Fibroblast of peridontal ligament (primary cell): Measurements from ENCODE around the gene OXLD1.
A peak's percentile ranks its signal among the peaks of the same experiment; 100 is the strongest.

ENCODE experiments used
- DNase-seq: peaks from one replicate; pipeline ENCODE4 v3.0.0-alpha.2; 2010; ENCODE audit errors: extremely low read depth

Gene OXLD1

GRCh38 chr17:81666342-81667191, at the start of gene OXLD1, which contains the start of gene CCDC137:
Gene OXLD1, minus strand, starts transcription at chr17:81666605. Its CDS starts 28 bp downstream, at chr17:81666577.
Gene CCDC137, plus strand, starts transcription at chr17:81666737. Its CDS starts 30 bp downstream, at chr17:81666767.
- DNase-seq = peak; percentile 93

GRCh38 chr17:81715107-81715871, 48.9 kb upstream of the OXLD1 start:
- DNase-seq = no peak

GRCh38 chr17:81714412-81715106, 48.2 kb upstream of the OXLD1 start:
- DNase-seq = no peak

- no peak for DNase-seq
These were observed 47.4 kb upstream of the OXLD1 start for GRCh38 chr17:81713556-81714411.

GRCh38 chr17:81713004-81713555, 46.7 kb upstream of the OXLD1 start:
- DNase-seq = no peak

GRCh38 chr17:81712468-81713003, 46.1 kb upstream of the OXLD1 start:
- no peak for DNase-seq

- DNase-seq = no peak
These were observed 45.5 kb upstream of the OXLD1 start, which contains the start of gene SLC25A10 for GRCh38 chr17:81711814-81712467. Gene SLC25A10, plus strand, starts transcription at chr17:81712284. Its CDS starts 143 bp downstream, at chr17:81712427.

- no peak for DNase-seq
These were observed 44.3 kb upstream of the OXLD1 start for GRCh38 chr17:81710514-81711308.

- DNase-seq = no peak
These were observed 42.4 kb upstream of the OXLD1 start for GRCh38 chr17:81708739-81709185.

GRCh38 chr17:81707725-81708646, 41.6 kb upstream of the OXLD1 start:
- no peak for DNase-seq

- DNase-seq = no peak
These were observed 40.6 kb upstream of the OXLD1 start for GRCh38 chr17:81706757-81707624.

GRCh38 chr17:81706232-81706611, 39.8 kb upstream of the OXLD1 start:
- no peak for DNase-seq

- no peak for DNase-seq
These were observed 39.3 kb upstream of the OXLD1 start for GRCh38 chr17:81705518-81706231.

- no peak for DNase-seq
These were observed 37.6 kb upstream of the OXLD1 start for GRCh38 chr17:81703747-81704654.
